Measurements from ENCODE around the gene DPYD. TPM values are rescaled to one million over a fixed set of nuclear protein-coding genes. Genes with fewer than 3 reads are reported as not detected.
A peak's percentile ranks its signal among the peaks of the same experiment; 100 is the strongest.

DPYD gene
- 84.3 TPM for total RNA-seq
- 24.7 TPM for polyA plus RNA-seq

DNA sequence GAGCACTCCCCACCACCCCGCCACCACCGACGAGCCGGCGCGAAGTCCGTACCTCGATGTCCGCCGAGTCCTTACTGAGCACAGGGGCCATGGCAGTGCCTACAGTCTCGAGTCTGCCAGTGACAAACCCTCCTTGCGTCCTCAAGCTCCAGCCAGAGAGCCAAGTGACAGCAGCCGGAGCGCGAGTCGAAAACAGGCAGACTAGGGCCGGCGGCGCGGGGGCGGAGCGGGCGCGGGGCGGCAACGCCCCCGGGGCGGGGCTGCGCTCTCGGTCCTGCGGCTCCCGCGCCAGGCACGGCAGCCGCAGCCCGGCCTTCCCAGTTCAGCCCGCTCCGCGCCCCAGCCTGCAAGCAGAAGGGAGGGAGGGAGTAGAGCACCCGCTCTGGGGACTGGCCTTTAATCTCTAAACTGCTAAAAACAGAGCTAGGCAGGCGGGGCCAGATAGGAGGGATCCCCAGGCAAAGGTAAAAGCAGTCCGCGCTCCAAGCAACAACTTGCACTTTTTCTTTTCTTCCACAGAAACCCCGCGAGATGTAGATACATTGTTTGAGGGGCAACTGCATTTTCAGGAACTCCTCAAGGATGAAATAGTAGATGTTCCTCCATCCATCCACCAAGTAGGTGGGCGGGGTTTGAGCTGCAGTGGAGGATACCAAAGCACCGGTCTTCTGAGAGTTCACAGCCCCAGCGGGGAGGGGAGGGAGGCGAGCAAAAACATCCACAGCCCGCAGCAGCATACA lies at the start of gene DPYD:
Gene DPYD, minus strand, starts transcription at position 203 of the 740 bp plus-strand sequence. Its CDS starts 112 bp downstream, at position 91.
- DNase-seq (ENCODE audit: extremely low spot score), result peak; percentile 76
- H3K4me1 ChIP-seq (ENCODE audit: insufficient read depth), result no peaks in the 10 kb centered on the region
- no peaks in the 10 kb centered on the region for H3K36me3 ChIP-seq (ENCODE audit: insufficient read depth)
- peak within 1 kb of the TSS; percentile 93 for H3K27ac ChIP-seq (ENCODE audit: low read depth)
- H3K4me3 ChIP-seq (ENCODE audit: low read depth, low read length), result peak within 1 kb of the TSS; percentile 93
- WGBS, result under 1% methylated on average over 50 of the region's 50 CpGs

DNA sequence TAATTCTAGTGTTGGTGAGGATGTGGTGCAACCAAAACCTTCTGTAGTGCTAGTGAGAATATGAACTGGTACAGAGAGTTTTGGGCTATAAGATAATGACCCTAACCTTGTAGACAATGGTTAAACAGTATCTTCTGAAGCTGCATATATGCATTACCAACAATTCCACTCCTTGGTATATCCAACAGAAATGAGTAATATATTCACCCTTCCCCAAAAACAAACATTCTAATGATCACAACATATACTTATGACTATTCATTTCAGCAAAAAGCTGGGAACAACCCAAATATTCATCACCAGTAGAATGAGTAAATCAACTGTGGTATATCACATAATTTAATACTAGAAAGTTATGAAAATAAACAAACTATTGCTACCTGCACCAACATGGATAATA lies 39.6 kb upstream of the DPYD start:
- no peaks in the 10 kb centered on the region for H3K36me3 ChIP-seq (ENCODE audit: insufficient read depth)
- no peak for DNase-seq (ENCODE audit: extremely low spot score)
- H3K4me1 ChIP-seq (ENCODE audit: insufficient read depth), result no peaks in the 10 kb centered on the region
- H3K27ac ChIP-seq (ENCODE audit: low read depth), result no peak overlapping the region
- H3K4me3 ChIP-seq (ENCODE audit: low read depth, low read length), result no peak overlapping the region

GRCh38 chr1:97947695-97948094 lies 26.9 kb upstream of the DPYD start:
- WGBS, result 67% methylated on average over 3 of the region's 3 CpGs
- Histone ChIP-seq H3K4me1 (ENCODE audit: insufficient read depth) (no peaks in the 10 kb centered on the region), H3K36me3 (ENCODE audit: insufficient read depth) (no peaks in the 10 kb centered on the region), H3K4me3 (ENCODE audit: low read depth, low read length) (no peak overlapping the region), H3K27ac (ENCODE audit: low read depth) (no peak overlapping the region)
- DNase-seq (ENCODE audit: extremely low spot score), result no peak

DNA sequence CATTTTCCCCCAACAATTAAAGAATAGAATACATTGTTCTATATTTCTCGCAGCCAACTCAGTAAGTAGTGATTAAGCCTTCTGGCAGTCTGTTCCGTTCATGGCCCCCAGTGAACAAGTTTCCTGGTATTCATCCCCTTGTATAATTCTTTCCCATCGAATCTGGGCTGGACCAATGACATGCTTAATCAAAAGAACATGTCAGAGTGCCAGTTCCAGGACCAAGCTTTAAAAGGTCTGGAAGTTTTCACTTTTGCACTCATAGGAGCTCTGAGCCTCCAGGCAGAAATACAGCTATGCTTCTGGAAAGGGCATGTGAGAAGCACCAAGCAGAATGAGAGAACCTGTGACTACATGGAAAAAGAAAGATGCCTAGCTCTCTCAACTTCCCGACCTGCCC lies 22.5 kb upstream of the DPYD start:
- 49% methylated on average over 4 of the region's 4 CpGs for WGBS
- no peak overlapping the region for H3K27ac ChIP-seq (ENCODE audit: low read depth)

DNA sequence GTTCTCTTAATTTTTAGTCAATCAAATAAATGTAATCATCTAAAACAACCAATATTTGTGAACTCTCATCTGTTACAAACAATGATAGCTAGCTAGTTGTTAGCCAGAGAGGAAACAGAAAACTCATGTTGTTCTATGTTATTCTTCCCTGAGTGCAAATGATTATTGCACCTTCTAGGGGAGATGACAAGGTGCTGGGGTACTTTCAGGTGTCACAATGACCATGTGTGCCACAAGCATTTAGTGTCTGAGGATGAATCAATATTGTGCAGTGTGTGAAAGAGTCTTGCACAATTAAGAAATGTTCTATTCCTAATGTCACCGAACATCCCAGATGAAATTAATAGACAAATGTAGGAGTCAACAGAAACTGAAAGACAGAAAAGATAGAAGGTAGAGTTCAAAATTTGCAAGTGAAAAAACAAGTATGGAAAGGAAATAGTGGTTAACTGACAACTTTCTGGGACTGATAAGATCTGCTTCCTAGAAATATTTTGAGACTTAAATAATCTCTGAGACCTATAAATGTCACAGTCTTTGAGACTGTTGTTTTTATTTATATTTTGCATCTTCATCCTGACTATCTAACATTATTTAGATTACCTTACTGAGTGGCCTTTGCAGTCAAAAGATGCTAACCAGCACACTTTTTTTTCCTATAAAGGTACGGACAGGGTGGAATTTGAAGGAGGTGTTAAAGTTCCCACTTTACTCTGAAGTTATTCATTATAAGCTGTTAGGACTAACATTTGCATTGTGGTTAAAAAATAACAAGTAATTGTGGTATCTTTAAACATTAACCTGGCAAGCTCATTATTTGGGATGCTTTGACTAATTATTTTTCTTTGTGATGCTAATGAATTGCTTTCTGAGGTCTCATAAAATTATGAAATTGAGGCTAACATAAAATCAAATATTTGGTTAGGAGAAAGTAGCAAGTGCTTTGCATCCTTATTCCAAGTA lies 21.6 kb upstream of the DPYD start:
- Histone ChIP-seq H3K4me3 (ENCODE audit: low read depth, low read length) (no peak overlapping the region), H3K36me3 (ENCODE audit: insufficient read depth) (no peaks in the 10 kb centered on the region), H3K27ac (ENCODE audit: low read depth) (no peak overlapping the region), H3K4me1 (ENCODE audit: insufficient read depth) (no peaks in the 10 kb centered on the region)
- DNase-seq (ENCODE audit: extremely low spot score), result no peak
- WGBS, result 61% methylated on average over 2 of the region's 2 CpGs

More for the DNA sequence above, 22.5 kb upstream of the DPYD start:
- H3K36me3 ChIP-seq (ENCODE audit: insufficient read depth), result no peaks in the 10 kb centered on the region
- H3K4me1 ChIP-seq (ENCODE audit: insufficient read depth), result no peaks in the 10 kb centered on the region
- no peak overlapping the region for H3K4me3 ChIP-seq (ENCODE audit: low read depth, low read length)
- no peak for DNase-seq (ENCODE audit: extremely low spot score)

- Histone ChIP-seq H3K4me3 (ENCODE audit: low read depth, low read length) (no peak overlapping the region), H3K36me3 (ENCODE audit: insufficient read depth) (no peaks in the 10 kb centered on the region), H3K4me1 (ENCODE audit: insufficient read depth) (no peaks in the 10 kb centered on the region), H3K27ac (ENCODE audit: low read depth) (no peak overlapping the region)
- WGBS, result 65% methylated on average over 3 of the region's 3 CpGs
- no peak for DNase-seq (ENCODE audit: extremely low spot score)
These were observed 17.4 kb upstream of the DPYD start for GRCh38 chr1:97938285-97938642.

- Histone ChIP-seq H3K27ac (ENCODE audit: low read depth) (no peak overlapping the region), H3K4me1 (ENCODE audit: insufficient read depth) (no peaks in the 10 kb centered on the region), H3K36me3 (ENCODE audit: insufficient read depth) (no peaks in the 10 kb centered on the region), H3K4me3 (ENCODE audit: low read depth, low read length) (no peak overlapping the region)
- 82% methylated on average over 2 of the region's 2 CpGs for WGBS
- no peak for DNase-seq (ENCODE audit: extremely low spot score)
These were observed 16.1 kb upstream of the DPYD start for GRCh38 chr1:97936976-97937375.

GRCh38 chr1:97934491-97934890 lies 13.7 kb upstream of the DPYD start:
- H3K4me3 ChIP-seq (ENCODE audit: low read depth, low read length), result no peak overlapping the region
- no peaks in the 10 kb centered on the region for H3K4me1 ChIP-seq (ENCODE audit: insufficient read depth)
- H3K27ac ChIP-seq (ENCODE audit: low read depth), result no peak overlapping the region
- WGBS, result 87% methylated on average over 6 of the region's 6 CpGs
- DNase-seq (ENCODE audit: extremely low spot score), result no peak
- no peaks in the 10 kb centered on the region for H3K36me3 ChIP-seq (ENCODE audit: insufficient read depth)

DNA sequence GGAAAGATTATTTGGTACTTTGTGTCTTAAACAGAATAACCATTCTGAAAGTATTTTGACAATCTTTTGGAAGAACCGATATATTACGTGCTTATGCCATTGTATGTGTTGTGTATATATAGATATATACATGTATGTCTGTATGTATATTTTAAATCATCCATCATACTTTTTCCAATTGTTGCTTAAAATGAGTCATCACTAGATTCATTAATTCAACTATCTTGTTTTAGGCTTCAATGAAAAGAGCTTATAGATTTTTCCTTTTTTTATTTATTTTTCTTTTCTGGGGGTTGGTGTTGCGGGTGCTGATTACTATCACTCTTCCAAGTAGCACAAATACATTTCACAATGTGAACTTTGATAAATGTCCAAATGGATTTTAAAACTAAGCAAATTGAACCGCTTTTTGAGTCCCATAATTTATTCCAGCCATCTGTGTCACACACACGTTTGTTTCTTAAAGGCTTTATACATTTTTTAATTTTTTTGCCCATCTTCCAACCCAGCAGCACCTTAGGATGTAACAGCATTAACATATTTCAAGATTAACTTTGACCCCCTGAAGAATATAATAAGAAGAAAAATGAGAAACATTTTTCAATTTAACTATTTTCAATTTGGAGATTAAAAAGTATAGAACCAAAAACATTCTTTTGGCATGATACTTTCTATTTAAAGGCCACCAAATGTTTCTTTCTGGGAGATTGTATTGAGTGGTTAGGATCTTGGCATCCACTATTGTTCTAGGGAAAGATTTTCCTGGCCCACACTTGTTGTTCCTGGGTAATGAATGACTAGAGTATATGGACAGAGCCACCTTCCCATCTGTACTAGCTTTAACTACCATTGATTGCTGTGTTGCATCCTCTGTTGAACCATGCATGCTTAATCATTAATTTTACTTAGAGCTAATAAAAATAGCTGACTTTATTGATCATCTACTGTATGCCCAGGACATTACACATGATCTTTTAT lies 9.3 kb upstream of the DPYD start:
- DNase-seq (ENCODE audit: extremely low spot score), result no peak
- no peaks in the 10 kb centered on the region for H3K4me1 ChIP-seq (ENCODE audit: insufficient read depth)
- H3K4me3 ChIP-seq (ENCODE audit: low read depth, low read length), result no peak overlapping the region
- WGBS, result 76% methylated on average over 5 of the region's 5 CpGs
- no peak overlapping the region for H3K27ac ChIP-seq (ENCODE audit: low read depth)
- no peaks in the 10 kb centered on the region for H3K36me3 ChIP-seq (ENCODE audit: insufficient read depth)

GRCh38 chr1:97926017-97926708 lies 5.3 kb upstream of the DPYD start:
- H3K4me3 ChIP-seq (ENCODE audit: low read depth, low read length), result no peak overlapping the region
- H3K36me3 ChIP-seq (ENCODE audit: insufficient read depth), result no peaks in the 10 kb centered on the region
- H3K4me1 ChIP-seq (ENCODE audit: insufficient read depth), result no peaks in the 10 kb centered on the region
- 46% methylated on average over 3 of the region's 3 CpGs for WGBS
- no peak overlapping the region for H3K27ac ChIP-seq (ENCODE audit: low read depth)
- no peak for DNase-seq (ENCODE audit: extremely low spot score)

DNA sequence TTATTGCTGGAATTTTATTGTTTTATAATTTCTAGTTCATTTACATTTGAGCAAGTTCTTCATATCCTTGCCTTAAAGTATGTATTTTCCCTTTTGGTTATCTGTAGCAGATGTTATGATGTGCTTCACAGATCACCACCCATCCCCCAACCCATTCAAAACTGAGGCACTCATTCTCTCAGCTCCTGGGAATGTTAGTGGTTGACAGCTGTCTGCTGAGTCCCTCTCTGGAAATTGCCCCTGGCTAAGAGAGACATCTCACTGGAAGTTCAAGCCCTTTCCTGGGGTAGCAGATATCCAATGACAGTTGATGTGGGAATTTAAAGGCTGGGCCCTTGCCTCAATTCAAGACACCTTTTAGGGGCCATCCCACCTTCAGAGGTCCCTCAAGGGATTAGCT lies 4.3 kb upstream of the DPYD start:
- DNase-seq (ENCODE audit: extremely low spot score), result no peak
- Histone ChIP-seq H3K4me1 (ENCODE audit: insufficient read depth) (no peaks in the 10 kb centered on the region), H3K4me3 (ENCODE audit: low read depth, low read length) (no peak overlapping the region), H3K36me3 (ENCODE audit: insufficient read depth) (no peaks in the 10 kb centered on the region), H3K27ac (ENCODE audit: low read depth) (no peak overlapping the region)

DNA sequence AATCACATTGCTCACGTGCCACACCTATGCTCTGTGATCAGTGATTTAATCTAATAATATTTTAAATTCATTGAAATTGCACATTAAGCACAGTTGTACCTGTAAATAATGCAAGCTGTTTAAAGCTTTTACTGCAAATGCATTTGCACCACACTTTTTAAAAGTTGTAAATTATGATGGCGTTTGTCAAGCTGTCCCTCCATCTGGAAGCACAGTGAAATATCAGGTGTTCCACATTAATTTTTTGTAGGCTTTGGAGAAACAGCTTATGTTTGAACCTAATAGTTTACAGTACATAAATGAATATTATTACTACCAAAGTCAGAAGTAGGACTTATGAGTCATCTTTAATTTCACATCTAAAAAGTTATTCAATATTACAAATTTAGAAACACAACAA lies 3.0 kb upstream of the DPYD start:
- Histone ChIP-seq H3K27ac (ENCODE audit: low read depth) (no peak overlapping the region), H3K4me1 (ENCODE audit: insufficient read depth) (no peaks in the 10 kb centered on the region), H3K36me3 (ENCODE audit: insufficient read depth) (no peaks in the 10 kb centered on the region), H3K4me3 (ENCODE audit: low read depth, low read length) (no peak overlapping the region)
- 84% methylated on average over 2 of the region's 2 CpGs for WGBS
- no peak for DNase-seq (ENCODE audit: extremely low spot score)
